ENCODE measurements around the gene RAB20.
"Not testable (repeated sequence)": the region's sequence is repeated elsewhere in the genome, so short reads cannot be mapped to it uniquely, and the experiment has no call there.

RAB20 gene

DNA sequence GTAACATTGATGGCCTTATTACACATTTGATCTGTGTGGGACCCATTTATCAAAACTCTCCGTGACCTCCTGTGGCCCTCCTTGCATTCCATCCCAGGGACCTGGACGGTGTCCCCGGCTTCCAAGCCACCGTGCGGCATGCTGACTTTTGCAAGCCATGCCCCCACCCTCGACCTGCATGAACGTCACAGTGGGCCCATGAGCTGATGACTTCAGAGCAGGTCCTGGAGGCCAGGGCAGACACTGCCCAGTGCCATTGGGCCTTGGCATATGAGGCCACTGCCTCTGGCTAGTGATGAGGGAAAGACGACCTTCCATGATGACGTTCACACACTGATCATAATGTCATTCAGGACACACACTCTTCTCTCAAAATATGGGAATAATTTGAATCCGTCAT, 62.8 kb downstream of the RAB20 start:
- no peak for ATAC-seq
- TF ChIP-seq ZC3H10 (CRISPR knock-in tag; IDR thresholded peaks at IDR 0.05): no peak
- TF ChIP-seq BACH2 (CRISPR knock-in tag; IDR thresholded peaks at IDR 0.05; ENCODE audit: borderline replicate concordance): no peak
- TF ChIP-seq, protein P1, sequence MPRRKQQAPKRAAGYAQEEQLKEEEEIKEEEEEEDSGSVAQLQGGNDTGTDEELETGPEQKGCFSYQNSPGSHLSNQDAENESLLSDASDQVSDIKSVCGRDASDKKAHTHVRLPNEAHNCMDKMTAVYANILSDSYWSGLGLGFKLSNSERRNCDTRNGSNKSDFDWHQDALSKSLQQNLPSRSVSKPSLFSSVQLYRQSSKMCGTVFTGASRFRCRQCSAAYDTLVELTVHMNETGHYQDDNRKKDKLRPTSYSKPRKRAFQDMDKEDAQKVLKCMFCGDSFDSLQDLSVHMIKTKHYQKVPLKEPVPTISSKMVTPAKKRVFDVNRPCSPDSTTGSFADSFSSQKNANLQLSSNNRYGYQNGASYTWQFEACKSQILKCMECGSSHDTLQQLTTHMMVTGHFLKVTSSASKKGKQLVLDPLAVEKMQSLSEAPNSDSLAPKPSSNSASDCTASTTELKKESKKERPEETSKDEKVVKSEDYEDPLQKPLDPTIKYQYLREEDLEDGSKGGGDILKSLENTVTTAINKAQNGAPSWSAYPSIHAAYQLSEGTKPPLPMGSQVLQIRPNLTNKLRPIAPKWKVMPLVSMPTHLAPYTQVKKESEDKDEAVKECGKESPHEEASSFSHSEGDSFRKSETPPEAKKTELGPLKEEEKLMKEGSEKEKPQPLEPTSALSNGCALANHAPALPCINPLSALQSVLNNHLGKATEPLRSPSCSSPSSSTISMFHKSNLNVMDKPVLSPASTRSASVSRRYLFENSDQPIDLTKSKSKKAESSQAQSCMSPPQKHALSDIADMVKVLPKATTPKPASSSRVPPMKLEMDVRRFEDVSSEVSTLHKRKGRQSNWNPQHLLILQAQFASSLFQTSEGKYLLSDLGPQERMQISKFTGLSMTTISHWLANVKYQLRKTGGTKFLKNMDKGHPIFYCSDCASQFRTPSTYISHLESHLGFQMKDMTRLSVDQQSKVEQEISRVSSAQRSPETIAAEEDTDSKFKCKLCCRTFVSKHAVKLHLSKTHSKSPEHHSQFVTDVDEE (CRISPR knock-in tag; IDR thresholded peaks at IDR 0.05): no peak
- TF ChIP-seq RARB (CRISPR knock-in tag; IDR thresholded peaks at IDR 0.05): no peak
- TF ChIP-seq CSDC2 (CRISPR knock-in tag; IDR thresholded peaks at IDR 0.05): no peak
- TF ChIP-seq TOX (CRISPR knock-in tag; IDR thresholded peaks at IDR 0.05; ENCODE audit: borderline replicate concordance): no peak
- TF ChIP-seq TCF4 (CRISPR knock-in tag; IDR thresholded peaks at IDR 0.05; ENCODE audit: borderline replicate concordance): no peak
- no peak for TF ChIP-seq ZFP3 (CRISPR knock-in tag; IDR thresholded peaks at IDR 0.05)
- no peak for TF ChIP-seq GLIS3 (CRISPR knock-in tag; IDR thresholded peaks at IDR 0.05)
- no peak for TF ChIP-seq SNAI2 (CRISPR knock-in tag; IDR thresholded peaks at IDR 0.05)
- no peak for TF ChIP-seq PPARA (CRISPR knock-in tag; IDR thresholded peaks at IDR 0.05; ENCODE audit: borderline replicate concordance)
- TF ChIP-seq, protein P2, sequence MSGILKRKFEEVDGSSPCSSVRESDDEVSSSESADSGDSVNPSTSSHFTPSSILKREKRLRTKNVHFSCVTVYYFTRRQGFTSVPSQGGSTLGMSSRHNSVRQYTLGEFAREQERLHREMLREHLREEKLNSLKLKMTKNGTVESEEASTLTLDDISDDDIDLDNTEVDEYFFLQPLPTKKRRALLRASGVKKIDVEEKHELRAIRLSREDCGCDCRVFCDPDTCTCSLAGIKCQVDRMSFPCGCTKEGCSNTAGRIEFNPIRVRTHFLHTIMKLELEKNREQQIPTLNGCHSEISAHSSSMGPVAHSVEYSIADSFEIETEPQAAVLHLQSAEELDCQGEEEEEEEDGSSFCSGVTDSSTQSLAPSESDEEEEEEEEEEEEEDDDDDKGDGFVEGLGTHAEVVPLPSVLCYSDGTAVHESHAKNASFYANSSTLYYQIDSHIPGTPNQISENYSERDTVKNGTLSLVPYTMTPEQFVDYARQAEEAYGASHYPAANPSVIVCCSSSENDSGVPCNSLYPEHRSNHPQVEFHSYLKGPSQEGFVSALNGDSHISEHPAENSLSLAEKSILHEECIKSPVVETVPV (CRISPR knock-in tag; IDR thresholded peaks at IDR 0.05): no peak
- TF ChIP-seq, protein P3, sequence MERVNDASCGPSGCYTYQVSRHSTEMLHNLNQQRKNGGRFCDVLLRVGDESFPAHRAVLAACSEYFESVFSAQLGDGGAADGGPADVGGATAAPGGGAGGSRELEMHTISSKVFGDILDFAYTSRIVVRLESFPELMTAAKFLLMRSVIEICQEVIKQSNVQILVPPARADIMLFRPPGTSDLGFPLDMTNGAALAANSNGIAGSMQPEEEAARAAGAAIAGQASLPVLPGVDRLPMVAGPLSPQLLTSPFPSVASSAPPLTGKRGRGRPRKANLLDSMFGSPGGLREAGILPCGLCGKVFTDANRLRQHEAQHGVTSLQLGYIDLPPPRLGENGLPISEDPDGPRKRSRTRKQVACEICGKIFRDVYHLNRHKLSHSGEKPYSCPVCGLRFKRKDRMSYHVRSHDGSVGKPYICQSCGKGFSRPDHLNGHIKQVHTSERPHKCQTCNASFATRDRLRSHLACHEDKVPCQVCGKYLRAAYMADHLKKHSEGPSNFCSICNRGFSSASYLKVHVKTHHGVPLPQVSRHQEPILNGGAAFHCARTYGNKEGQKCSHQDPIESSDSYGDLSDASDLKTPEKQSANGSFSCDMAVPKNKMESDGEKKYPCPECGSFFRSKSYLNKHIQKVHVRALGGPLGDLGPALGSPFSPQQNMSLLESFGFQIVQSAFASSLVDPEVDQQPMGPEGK (CRISPR knock-in tag; IDR thresholded peaks at IDR 0.05; ENCODE audit: borderline replicate concordance): no peak
- TF ChIP-seq, protein P4, sequence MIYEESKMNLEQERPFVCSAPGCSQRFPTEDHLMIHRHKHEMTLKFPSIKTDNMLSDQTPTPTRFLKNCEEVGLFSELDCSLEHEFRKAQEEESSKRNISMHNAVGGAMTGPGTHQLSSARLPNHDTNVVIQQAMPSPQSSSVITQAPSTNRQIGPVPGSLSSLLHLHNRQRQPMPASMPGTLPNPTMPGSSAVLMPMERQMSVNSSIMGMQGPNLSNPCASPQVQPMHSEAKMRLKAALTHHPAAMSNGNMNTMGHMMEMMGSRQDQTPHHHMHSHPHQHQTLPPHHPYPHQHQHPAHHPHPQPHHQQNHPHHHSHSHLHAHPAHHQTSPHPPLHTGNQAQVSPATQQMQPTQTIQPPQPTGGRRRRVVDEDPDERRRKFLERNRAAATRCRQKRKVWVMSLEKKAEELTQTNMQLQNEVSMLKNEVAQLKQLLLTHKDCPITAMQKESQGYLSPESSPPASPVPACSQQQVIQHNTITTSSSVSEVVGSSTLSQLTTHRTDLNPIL (CRISPR knock-in tag; IDR thresholded peaks at IDR 0.05; ENCODE audit: low read depth): no peak
- no peak for TF ChIP-seq ZNF565 (CRISPR knock-in tag; conservative IDR thresholded peaks at IDR 0.05; ENCODE audit: low read depth)
- TF ChIP-seq ARNTL (CRISPR knock-in tag; IDR thresholded peaks at IDR 0.05; ENCODE audit: borderline replicate concordance, low read depth): no peak

DNA sequence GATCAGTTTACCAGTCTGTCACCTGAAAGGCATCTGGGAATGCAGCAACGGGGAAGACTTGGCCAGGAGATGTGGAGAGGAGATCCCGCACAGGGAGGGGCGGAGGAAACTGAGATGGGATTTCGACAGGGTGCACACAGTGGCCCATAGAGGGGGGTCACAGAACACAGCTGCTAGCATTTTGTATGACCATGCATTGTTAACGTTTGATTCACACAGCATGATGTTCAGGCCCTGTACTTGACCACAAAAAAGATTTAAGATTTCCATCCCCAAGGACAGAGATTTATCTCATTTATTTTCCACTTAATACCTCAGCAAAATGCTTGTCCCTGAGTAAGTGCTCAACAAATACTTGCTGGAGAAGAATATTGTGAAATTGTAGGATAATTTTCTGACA, 63.2 kb downstream of the RAB20 start:
- TF ChIP-seq, protein P2 (CRISPR knock-in tag; IDR thresholded peaks at IDR 0.05): no peak
- TF ChIP-seq OSR1 (CRISPR knock-in tag; IDR thresholded peaks at IDR 0.05) (no peak), TCF4 (CRISPR knock-in tag; IDR thresholded peaks at IDR 0.05; ENCODE audit: borderline replicate concordance) (no peak), TOX (CRISPR knock-in tag; IDR thresholded peaks at IDR 0.05; ENCODE audit: borderline replicate concordance) (no peak), ESRRG (CRISPR knock-in tag; IDR thresholded peaks at IDR 0.05) (no peak), ZFP30 (CRISPR knock-in tag; IDR thresholded peaks at IDR 0.05) (no peak)
- TF ChIP-seq, protein P4 (CRISPR knock-in tag; IDR thresholded peaks at IDR 0.05; ENCODE audit: low read depth): no peak
- no peak for ATAC-seq

DNA sequence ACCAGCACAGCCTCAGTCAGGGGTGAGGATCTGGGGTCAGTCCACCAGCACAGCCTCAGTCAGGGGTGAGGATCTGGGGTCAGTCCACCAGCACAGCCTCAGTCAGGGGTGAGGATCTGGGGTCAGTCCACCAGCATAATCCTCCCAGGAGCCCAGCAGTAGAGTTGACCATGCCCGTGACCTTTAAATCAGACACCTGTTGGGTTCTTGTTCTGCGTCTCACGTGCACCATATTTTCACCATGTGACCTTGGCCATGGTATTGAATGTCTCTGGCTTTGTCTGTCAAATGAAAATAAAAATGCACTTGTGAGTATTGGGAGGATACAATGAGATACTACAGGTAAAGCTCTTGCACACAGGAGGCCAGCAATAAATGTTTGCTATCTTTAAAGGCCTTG, 63.6 kb downstream of the RAB20 start:
- not testable (repeated sequence) for ATAC-seq
